DND-41 (cell line): ENCODE results near the gene TMEM178B.

Source experiments
- CTCF ChIP-seq: IDR thresholded peaks from 2 replicates; pipeline ENCODE4 v1.5.1; 2012; ENCODE audit warnings: borderline replicate concordance, low read length, moderate library complexity, mild to moderate bottlenecking; ENCODE audit not compliant: poor library complexity, severe bottlenecking; ENCODE audit errors: extremely low read depth
- EZH2 ChIP-seq: IDR thresholded peaks from 3 replicates; pipeline ENCODE4 v1.6.1; 2012; ENCODE audit warnings: borderline replicate concordance, low read depth, mild to moderate bottlenecking, moderate library complexity, low read length, inconsistent platforms; ENCODE audit not compliant: severe bottlenecking

- TF ChIP-seq CTCF (no peak), EZH2 (no peak)
Measured at GRCh38 chr7:141389140-141389796, 315.4 kb downstream of the TMEM178B start.
